ENCODE results near the gene STARD9.

STARD9 gene

DNA sequence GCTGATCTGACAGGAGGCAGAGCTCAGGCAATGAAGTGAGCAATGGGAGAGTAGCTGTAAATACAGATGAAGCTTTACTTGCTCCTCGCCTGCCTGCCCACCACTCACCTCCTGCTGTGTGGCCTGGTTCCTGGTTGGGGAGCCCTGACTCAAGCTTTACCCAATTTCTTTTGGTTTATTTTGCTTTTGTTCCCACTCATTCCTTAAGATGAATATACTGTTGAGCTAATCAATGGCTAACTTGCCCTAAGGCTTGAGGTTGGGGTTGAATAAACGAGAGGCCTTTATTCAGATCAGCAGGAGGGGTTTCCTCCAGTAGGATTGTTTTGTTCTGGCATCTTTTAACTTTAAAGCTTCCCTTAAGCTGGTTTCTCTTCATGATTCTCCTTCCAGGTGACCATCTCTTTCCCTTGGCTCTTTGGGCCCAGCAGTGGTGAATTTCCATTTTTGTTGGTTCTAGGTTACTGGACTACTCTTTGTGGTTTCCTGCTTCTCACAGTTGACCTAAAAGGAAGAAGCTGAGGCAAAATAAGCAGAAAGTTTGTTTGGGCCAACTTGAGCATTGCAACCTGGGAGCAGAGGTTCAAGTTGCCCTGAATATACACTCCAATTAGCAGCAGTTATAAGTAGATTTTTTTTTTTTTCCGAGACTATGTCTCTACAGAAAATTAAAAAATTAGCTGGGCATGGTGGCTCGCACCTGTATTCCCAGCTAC, 44.4 kb downstream of the STARD9 start:
- no peak for TF ChIP-seq CTCF (conservative IDR thresholded peaks at IDR 0.05)
- no peak for TF ChIP-seq ZFX (IDR thresholded peaks at IDR 0.05)
- H3K27ac ChIP-seq, result no peak overlapping the region

DNA sequence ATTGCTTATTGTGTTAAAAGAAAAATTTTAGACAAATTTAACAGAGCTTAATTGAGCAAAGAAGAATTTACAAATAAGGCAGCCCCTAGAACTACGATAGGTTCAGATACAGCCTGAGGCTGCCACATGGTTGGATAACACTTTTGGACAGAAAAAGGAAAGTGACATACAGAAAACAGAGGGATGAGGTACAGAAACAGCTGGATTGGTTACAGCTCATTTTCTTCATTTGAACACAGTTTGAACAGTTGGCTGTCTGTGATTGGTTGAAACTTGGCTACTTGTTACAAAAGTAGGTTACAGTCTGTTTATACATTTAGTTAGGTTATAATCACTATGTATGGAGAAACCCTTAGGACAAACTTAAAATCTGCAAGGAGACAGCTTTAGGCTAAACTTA, 46.0 kb downstream of the STARD9 start:
- no peak overlapping the region for H3K27ac ChIP-seq
- TF ChIP-seq ZFX (IDR thresholded peaks at IDR 0.05) (no peak), CTCF (conservative IDR thresholded peaks at IDR 0.05) (no peak)

DNA sequence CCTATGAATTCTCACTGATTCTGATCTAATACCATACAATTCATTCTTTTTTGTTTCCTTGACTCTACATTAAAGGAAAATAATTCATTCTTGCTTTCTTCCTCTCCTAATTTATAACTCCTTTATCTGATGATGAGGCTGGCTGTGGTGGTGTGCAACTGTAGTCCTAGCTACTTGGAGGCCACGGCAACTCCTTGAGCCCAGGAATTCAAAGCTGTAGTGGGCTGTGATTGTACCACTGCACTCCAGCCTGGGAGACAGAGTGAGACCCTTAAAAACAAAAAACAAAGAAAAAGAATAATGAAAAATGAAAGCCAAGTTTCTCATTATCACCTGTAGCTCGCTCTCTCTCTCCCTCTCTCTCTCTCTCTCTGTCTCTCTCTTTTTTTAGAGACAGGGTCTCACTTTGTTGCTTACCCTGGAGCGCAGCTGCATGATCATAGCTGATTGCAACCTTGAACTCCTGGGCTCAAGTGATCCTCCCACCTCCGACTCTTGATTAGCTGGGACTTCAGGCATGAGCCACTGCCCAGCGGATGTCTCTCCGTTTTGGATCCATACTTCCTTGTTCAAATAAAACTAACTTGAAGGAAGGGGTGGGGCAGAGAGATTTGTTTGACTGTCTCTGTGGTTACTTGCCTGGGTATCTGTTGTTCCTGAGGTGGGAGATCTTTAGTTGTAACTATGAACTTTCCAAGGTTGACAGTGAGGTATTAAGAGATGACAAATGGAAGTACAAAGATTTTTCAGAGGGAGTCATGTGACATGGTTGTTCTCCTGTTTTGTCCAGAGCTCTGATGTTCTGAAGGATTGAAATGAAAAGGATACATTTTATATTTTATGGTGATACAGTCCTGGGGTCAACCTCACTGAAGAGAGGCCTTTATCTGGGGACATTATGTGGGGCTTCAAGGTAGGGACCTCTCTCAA, 46.9 kb downstream of the STARD9 start:
- H3K27ac ChIP-seq, result no peak overlapping the region
- TF ChIP-seq ZFX (IDR thresholded peaks at IDR 0.05) (no peak), CTCF (conservative IDR thresholded peaks at IDR 0.05) (no peak)

DNA sequence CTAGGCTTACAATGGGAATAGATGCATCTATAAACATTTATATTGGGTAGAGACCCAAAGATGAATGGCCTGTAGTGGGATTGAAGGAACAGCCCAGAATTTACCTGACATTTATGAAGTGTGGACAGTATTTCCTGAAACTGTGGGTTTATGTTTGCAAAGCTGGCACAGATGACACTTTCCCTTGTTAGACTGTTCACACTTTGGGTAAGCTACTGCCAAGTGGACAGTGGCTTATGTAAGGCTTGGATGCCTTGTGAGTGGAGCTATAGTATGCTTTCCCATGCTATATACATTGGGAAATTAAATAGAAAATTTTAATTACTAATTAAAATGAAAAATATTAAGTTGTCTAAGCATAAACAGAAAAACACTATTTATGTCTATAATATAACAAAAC, 48.5 kb downstream of the STARD9 start:
- H3K27ac ChIP-seq, result no peak overlapping the region
- TF ChIP-seq CTCF (conservative IDR thresholded peaks at IDR 0.05), result no peak
- no peak for TF ChIP-seq ZFX (IDR thresholded peaks at IDR 0.05)

DNA sequence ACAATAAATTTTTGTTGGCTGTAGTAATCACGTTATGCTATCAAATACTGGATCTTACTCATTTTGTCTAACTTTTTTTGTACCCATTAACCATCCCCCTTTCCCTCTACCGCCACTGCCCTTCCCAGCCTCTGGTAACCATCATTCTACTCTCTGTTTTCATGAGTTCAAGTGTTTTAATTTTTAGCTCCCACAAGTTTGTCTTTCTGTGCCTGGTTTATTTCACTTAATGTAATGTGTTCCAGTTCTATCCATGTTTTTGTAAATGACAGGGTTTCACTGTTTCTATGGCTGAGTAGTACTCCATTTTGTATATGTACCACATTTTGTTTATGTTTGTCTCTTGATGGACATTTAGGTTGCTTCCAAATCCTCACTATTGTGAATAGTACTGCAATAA, 52.1 kb downstream of the STARD9 start:
- TF ChIP-seq ZFX (IDR thresholded peaks at IDR 0.05) (no peak), CTCF (conservative IDR thresholded peaks at IDR 0.05) (no peak)
- no peak overlapping the region for H3K27ac ChIP-seq

DNA sequence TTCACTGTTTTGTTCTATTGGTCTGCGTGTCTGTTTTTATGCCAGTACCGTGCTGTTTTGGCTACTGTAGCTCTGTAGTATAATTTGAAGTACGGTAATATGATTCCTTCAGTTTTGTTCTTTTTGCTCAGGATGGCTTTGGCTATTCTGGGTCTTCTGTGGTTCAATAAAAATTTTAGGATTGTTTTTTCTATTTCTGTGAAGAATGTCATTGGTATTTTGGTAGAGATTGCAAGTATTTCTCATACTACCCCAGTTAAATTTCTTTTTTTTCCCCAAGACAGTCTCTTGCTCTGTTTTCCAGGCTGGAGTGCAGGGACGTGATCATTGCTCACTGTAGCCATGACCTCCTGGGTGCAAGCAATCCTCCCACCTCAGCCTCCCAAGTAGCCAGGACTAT, 53.4 kb downstream of the STARD9 start:
- H3K27ac ChIP-seq, result no peak overlapping the region

More for the DNA sequence above, 53.4 kb downstream of the STARD9 start:
- TF ChIP-seq CTCF (conservative IDR thresholded peaks at IDR 0.05) (no peak), ZFX (IDR thresholded peaks at IDR 0.05) (no peak)
